Measurements from ENCODE around the gene KRTAP13-3.

Gene KRTAP13-3

GRCh38 chr21:30430170-30430655, 4.5 kb upstream of the KRTAP13-3 start, which contains the start of gene KRTAP13-4:
Gene KRTAP13-4, plus strand, starts transcription at chr21:30430220. Its CDS starts 56 bp downstream, at chr21:30430276.
- Histone ChIP-seq H3K4me3 (ENCODE audit: low read length) (no peak within 1 kb of the TSS), H3K27ac (ENCODE audit: low read depth, low read length) (no peak within 1 kb of the TSS), H3F3A (ENCODE audit: control insufficient read depth, insufficient read depth) (no peaks in the 10 kb centered on the region), H3K9me2 (replicated peaks; ENCODE audit: control insufficient read depth, low read length) (no peaks in the 10 kb centered on the region), H3K4me2 (ENCODE audit: low read length) (no peak within 1 kb of the TSS), H3K27me3 (ENCODE audit: control insufficient read depth, low read length) (no peaks in the 10 kb centered on the region), H3K4me1 (ENCODE audit: control insufficient read depth, low read length) (no peaks in the 10 kb centered on the region), H3K36me3 (ENCODE audit: control insufficient read depth, low read length) (no peaks in the 10 kb centered on the region), H4K20me1 (ENCODE audit: control insufficient read depth, insufficient read depth, low read depth, low read length) (no peaks in the 10 kb centered on the region), H3K9me3 (ENCODE audit: control insufficient read depth, insufficient read depth, low read length) (no peaks in the 10 kb centered on the region), H3K79me2 (ENCODE audit: control insufficient read depth, low read length) (no peaks in the 10 kb centered on the region)
- TF ChIP-seq CTCF (IDR thresholded peaks at IDR 0.05; ENCODE audit: low read depth, low read length, poor library complexity, severe bottlenecking) (no peak), EZH2phosphoT487 (IDR thresholded peaks at IDR 0.05; ENCODE audit: borderline replicate concordance, low read length) (no peak)

- no peak overlapping the region for H3K27ac ChIP-seq (ENCODE audit: low read depth, low read length)
- H3K79me2 ChIP-seq (ENCODE audit: control insufficient read depth, low read length) = no peaks in the 10 kb centered on the region
- no peaks in the 10 kb centered on the region for H3K9me2 ChIP-seq (replicated peaks; ENCODE audit: control insufficient read depth, low read length)
- TF ChIP-seq EZH2phosphoT487 (IDR thresholded peaks at IDR 0.05; ENCODE audit: borderline replicate concordance, low read length) (no peak), CTCF (IDR thresholded peaks at IDR 0.05; ENCODE audit: low read depth, low read length, poor library complexity, severe bottlenecking) (no peak)
- no peaks in the 10 kb centered on the region for H4K20me1 ChIP-seq (ENCODE audit: control insufficient read depth, insufficient read depth, low read depth, low read length)
- no peak overlapping the region for H3K4me2 ChIP-seq (ENCODE audit: low read length)
- no peak overlapping the region for H3K4me3 ChIP-seq (ENCODE audit: low read length)
- H3K4me1 ChIP-seq (ENCODE audit: control insufficient read depth, low read length) = no peaks in the 10 kb centered on the region
- H3K9me3 ChIP-seq (ENCODE audit: control insufficient read depth, insufficient read depth, low read length) = no peaks in the 10 kb centered on the region
- H3F3A ChIP-seq (ENCODE audit: control insufficient read depth, insufficient read depth) = no peaks in the 10 kb centered on the region
- H3K36me3 ChIP-seq (ENCODE audit: control insufficient read depth, low read length) = no peaks in the 10 kb centered on the region
- no peaks in the 10 kb centered on the region for H3K27me3 ChIP-seq (ENCODE audit: control insufficient read depth, low read length)
Measured at GRCh38 chr21:30426731-30427130, 1.0 kb upstream of the KRTAP13-3 start.

- no peak for TF ChIP-seq EZH2phosphoT487 (IDR thresholded peaks at IDR 0.05; ENCODE audit: borderline replicate concordance, low read length)
- Histone ChIP-seq H3F3A (ENCODE audit: control insufficient read depth, insufficient read depth) (no peaks in the 10 kb centered on the region), H3K36me3 (ENCODE audit: control insufficient read depth, low read length) (no peaks in the 10 kb centered on the region)
Measured at GRCh38 chr21:30415993-30416392, 9.7 kb downstream of the KRTAP13-3 start.

GRCh38 chr21:30408782-30409494, 16.8 kb downstream of the KRTAP13-3 start:
- Histone ChIP-seq H4K20me1 (ENCODE audit: control insufficient read depth, insufficient read depth, low read depth, low read length) (no peaks in the 10 kb centered on the region), H3K9me3 (ENCODE audit: control insufficient read depth, insufficient read depth, low read length) (no peaks in the 10 kb centered on the region), H3F3A (ENCODE audit: control insufficient read depth, insufficient read depth) (no peaks in the 10 kb centered on the region), H3K27ac (ENCODE audit: low read depth, low read length) (no peak overlapping the region), H3K4me2 (ENCODE audit: low read length) (peak overlapping the region; percentile 49), H3K4me3 (ENCODE audit: low read length) (peak overlapping the region; percentile 34), H3K27me3 (ENCODE audit: control insufficient read depth, low read length) (no peaks in the 10 kb centered on the region), H3K36me3 (ENCODE audit: control insufficient read depth, low read length) (no peaks in the 10 kb centered on the region), H3K9me2 (replicated peaks; ENCODE audit: control insufficient read depth, low read length) (no peaks in the 10 kb centered on the region), H3K4me1 (ENCODE audit: control insufficient read depth, low read length) (no peaks in the 10 kb centered on the region; the same call in 1 of the 2 replicates), H3K79me2 (ENCODE audit: control insufficient read depth, low read length) (no peaks in the 10 kb centered on the region)
- TF ChIP-seq EZH2phosphoT487 (IDR thresholded peaks at IDR 0.05; ENCODE audit: borderline replicate concordance, low read length) (no peak), CTCF (IDR thresholded peaks at IDR 0.05; ENCODE audit: low read depth, low read length, poor library complexity, severe bottlenecking) (peak; percentile 69)

More at GRCh38 chr21:30415993-30416392, 9.7 kb downstream of the KRTAP13-3 start:
- Histone ChIP-seq H3K27me3 (ENCODE audit: control insufficient read depth, low read length) (no peaks in the 10 kb centered on the region), H4K20me1 (ENCODE audit: control insufficient read depth, insufficient read depth, low read depth, low read length) (no peaks in the 10 kb centered on the region), H3K9me3 (ENCODE audit: control insufficient read depth, insufficient read depth, low read length) (no peaks in the 10 kb centered on the region), H3K27ac (ENCODE audit: low read depth, low read length) (no peak overlapping the region), H3K79me2 (ENCODE audit: control insufficient read depth, low read length) (no peaks in the 10 kb centered on the region), H3K4me2 (ENCODE audit: low read length) (no peak overlapping the region), H3K4me3 (ENCODE audit: low read length) (no peak overlapping the region), H3K4me1 (ENCODE audit: control insufficient read depth, low read length) (no peaks in the 10 kb centered on the region), H3K9me2 (replicated peaks; ENCODE audit: control insufficient read depth, low read length) (no peaks in the 10 kb centered on the region)

Data from DOHH2 (cell line).